Upper lobe of left lung (tissue), 4 donors: ENCODE measurements around the gene ALLC.

Source experiments
- POLR2AphosphoS5 ChIP-seq, 2 donors: sonication (generic); formaldehyde crosslinking; IDR thresholded peaks; one replicate each; pipeline ENCODE4 v1.5.1; 2017; ENCODE audit warnings: antibody characterized with exemption in 2 of 2
- TF ChIP-seq, protein P1 (sequence below), 6 experiments: fragments of 450-650 bp in 4 of 6; fragments of 200-600 bp in 2 of 6; sonication (generic) in 2 of 6; IDR thresholded peaks; one replicate each; pipeline ENCODE4 v1.5.1; 2016 to 2019; ENCODE audit warnings: antibody characterized with exemption in 6 of 6

DNA sequence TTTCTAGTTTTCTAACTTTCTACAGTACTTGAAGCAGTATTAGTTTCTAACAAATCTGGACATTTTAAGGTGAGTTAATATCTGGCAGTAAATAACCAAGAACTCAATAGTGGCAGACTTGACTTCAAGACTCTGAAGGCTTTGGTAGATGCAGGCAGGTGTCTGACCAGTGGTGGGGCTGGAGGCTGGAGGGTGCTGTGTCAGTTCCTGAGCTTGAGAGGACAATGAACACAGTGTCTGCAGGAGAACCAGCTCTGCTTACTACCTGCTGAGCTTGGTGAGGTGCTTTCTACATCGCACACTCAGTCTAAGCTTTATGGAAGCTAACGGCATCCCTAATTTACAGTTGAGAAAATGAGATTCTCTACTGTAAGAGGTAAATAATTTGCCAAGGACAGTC lies 21.2 kb downstream of the ALLC start:
- TF ChIP-seq, protein P1, sequence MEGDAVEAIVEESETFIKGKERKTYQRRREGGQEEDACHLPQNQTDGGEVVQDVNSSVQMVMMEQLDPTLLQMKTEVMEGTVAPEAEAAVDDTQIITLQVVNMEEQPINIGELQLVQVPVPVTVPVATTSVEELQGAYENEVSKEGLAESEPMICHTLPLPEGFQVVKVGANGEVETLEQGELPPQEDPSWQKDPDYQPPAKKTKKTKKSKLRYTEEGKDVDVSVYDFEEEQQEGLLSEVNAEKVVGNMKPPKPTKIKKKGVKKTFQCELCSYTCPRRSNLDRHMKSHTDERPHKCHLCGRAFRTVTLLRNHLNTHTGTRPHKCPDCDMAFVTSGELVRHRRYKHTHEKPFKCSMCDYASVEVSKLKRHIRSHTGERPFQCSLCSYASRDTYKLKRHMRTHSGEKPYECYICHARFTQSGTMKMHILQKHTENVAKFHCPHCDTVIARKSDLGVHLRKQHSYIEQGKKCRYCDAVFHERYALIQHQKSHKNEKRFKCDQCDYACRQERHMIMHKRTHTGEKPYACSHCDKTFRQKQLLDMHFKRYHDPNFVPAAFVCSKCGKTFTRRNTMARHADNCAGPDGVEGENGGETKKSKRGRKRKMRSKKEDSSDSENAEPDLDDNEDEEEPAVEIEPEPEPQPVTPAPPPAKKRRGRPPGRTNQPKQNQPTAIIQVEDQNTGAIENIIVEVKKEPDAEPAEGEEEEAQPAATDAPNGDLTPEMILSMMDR (IDR thresholded peaks at IDR 0.05), result no peak
- no peak for TF ChIP-seq POLR2AphosphoS5 (IDR thresholded peaks at IDR 0.05)
